Measurements from ENCODE around the gene CDK10. TPM values are rescaled to one million over a fixed set of nuclear protein-coding genes. Genes with fewer than 3 reads are reported as not detected.
"Not testable (repeated sequence)": the region's sequence is repeated elsewhere in the genome, so short reads cannot be mapped to it uniquely, and the experiment has no call there.

The CDK10 gene
- total and polyA plus RNA-seq, 7 donors = 17.8 to 96.0 (median 36.0) TPM

- Histone ChIP-seq H3K4me1 (peaks cover 0 to 15% (median 15%) of the 10 kb centered on the region in 4 donors), H3K27me3 (peaks cover 0 to 5% (median 0%) of the 10 kb centered on the region in 3 donors), H3K27ac (no peak overlapping the region), H3K9me3 (no peaks in the 10 kb centered on the region), H3K4me3 (no peak overlapping the region), H3K36me3 (peaks cover 6 to 55% (median 33%) of the 10 kb centered on the region in 4 donors)
- no peak for TF ChIP-seq POLR2A (IDR thresholded peaks at IDR 0.05)
- TF ChIP-seq CTCF (IDR thresholded peaks at IDR 0.05) = no peak
- TF ChIP-seq POLR2AphosphoS5 (IDR thresholded peaks at IDR 0.05) = no peak
- TF ChIP-seq EP300 (IDR thresholded peaks at IDR 0.05) = no peak
- WGBS, 2 donors = 78 to 81% methylated on average over 25 of the region's 25 CpGs
- intact Hi-C loops (cut with DNase I) = no loop called here
- no peak for DNase-seq
Observed at GRCh38 chr16:89695875-89696669, 9.6 kb downstream of the CDK10 start.

GRCh38 chr16:89696670-89697128 is 10.2 kb downstream of the CDK10 start:
- intact Hi-C loops (cut with DNase I) = no loop called here
- Histone ChIP-seq H3K36me3 (peaks cover 6 to 49% (median 27%) of the 10 kb centered on the region in 4 donors), H3K9me3 (no peaks in the 10 kb centered on the region), H3K4me3 (no peak overlapping the region), H3K27me3 (peaks cover 0 to 12% (median under 1%) of the 10 kb centered on the region in 3 donors), H3K27ac (no peak overlapping the region), H3K4me1 (peaks cover 0 to 21% (median 20%) of the 10 kb centered on the region in 4 donors)
- TF ChIP-seq POLR2AphosphoS5 (IDR thresholded peaks at IDR 0.05) (no peak), EP300 (IDR thresholded peaks at IDR 0.05) (no peak), POLR2A (IDR thresholded peaks at IDR 0.05) (no peak), CTCF (IDR thresholded peaks at IDR 0.05) (no peak)
- no peak for DNase-seq
- 58 to 77% methylated on average over 18 of the region's 18 CpGs for WGBS, 2 donors

- Histone ChIP-seq H3K9me3 (no peaks in the 10 kb centered on the region), H3K4me1 (peaks cover 0 to 26% (median 25%) of the 10 kb centered on the region in 4 donors), H3K36me3 (peaks cover 3 to 44% (median 23%) of the 10 kb centered on the region in 4 donors), H3K27me3 (peaks cover 0 to 17% (median 6%) of the 10 kb centered on the region in 3 donors), H3K4me3 (no peak overlapping the region), H3K27ac (no peak overlapping the region)
- WGBS, 2 donors = 86 to 91% methylated on average over 19 of the region's 19 CpGs
- intact Hi-C loops (cut with DNase I) = no loop called here
- no peak for DNase-seq
- TF ChIP-seq EP300 (IDR thresholded peaks at IDR 0.05) = no peak
- no peak for TF ChIP-seq CTCF (IDR thresholded peaks at IDR 0.05)
- no peak for TF ChIP-seq POLR2AphosphoS5 (IDR thresholded peaks at IDR 0.05)
- no peak for TF ChIP-seq POLR2A (IDR thresholded peaks at IDR 0.05)
Observed at GRCh38 chr16:89697161-89697615, 10.7 kb downstream of the CDK10 start.

GRCh38 chr16:89697616-89698331 is 11.3 kb downstream of the CDK10 start:
- TF ChIP-seq CTCF (IDR thresholded peaks at IDR 0.05) (no peak), EP300 (IDR thresholded peaks at IDR 0.05) (no peak), POLR2A (IDR thresholded peaks at IDR 0.05) (no peak), POLR2AphosphoS5 (IDR thresholded peaks at IDR 0.05) (no peak)
- Histone ChIP-seq H3K4me1 (peaks cover 0 to 27% (median 25%) of the 10 kb centered on the region in 4 donors), H3K27me3 (peaks cover 0 to 22% (median 7%) of the 10 kb centered on the region in 3 donors), H3K27ac (no peak overlapping the region), H3K4me3 (no peak overlapping the region), H3K9me3 (no peaks in the 10 kb centered on the region), H3K36me3 (peaks cover 0 to 38% (median 17%) of the 10 kb centered on the region in 4 donors)
- DNase-seq = no peak
- 88 to 93% methylated on average over 32 of the region's 32 CpGs for WGBS, 2 donors
- intact Hi-C loops (cut with DNase I) = no loop called here

GRCh38 chr16:89698717-89699116 is 12.2 kb downstream of the CDK10 start:
- H3K4me1 ChIP-seq = peaks cover 0 to 27% (median 25%) of the 10 kb centered on the region in 4 donors
- H3K36me3 ChIP-seq = peaks cover 0 to 28% (median 8%) of the 10 kb centered on the region in 4 donors
- H3K27ac ChIP-seq; intact Hi-C loops (cut with DNase I); H3K9me3 ChIP-seq; H3K4me3 ChIP-seq; DNase-seq: not testable (repeated sequence)
- WGBS, 2 donors = 96 to 97% methylated on average over 14 of the region's 14 CpGs
- H3K27me3 ChIP-seq = peaks cover 0 to 28% (median 7%) of the 10 kb centered on the region in 3 donors

GRCh38 chr16:89699629-89700099 is 13.2 kb downstream of the CDK10 start:
- intact Hi-C loops (cut with DNase I) = loop anchor here (1.0 to 2.0 kb wide), 4 partner anchors 21 to 273 kb away; partner anchors contain the start of genes VPS9D1 and ZNF276
- peaks cover 0 to 19% (median 0%) of the 10 kb centered on the region in 4 donors for H3K36me3 ChIP-seq
- H3K4me3 ChIP-seq = peak overlapping the region in 2 of 4 donors; percentile 64 to 68
- peaks cover 0 to 28% (median 7%) of the 10 kb centered on the region in 3 donors for H3K27me3 ChIP-seq
- whole genome bisulfite sequencing, 2 donors = 48 to 67% methylated on average over 18 of the region's 18 CpGs
- DNase-seq, H3K9me3 ChIP-seq: not testable (repeated sequence)
- H3K4me1 ChIP-seq = peaks cover 0 to 27% (median 25%) of the 10 kb centered on the region in 4 donors
- peak overlapping the region; percentile 43 to 83 (median 73) for H3K27ac ChIP-seq
